ELF-1 (cell line): Measurements from ENCODE around the gene KIAA0753.
A peak's percentile ranks its signal among the peaks of the same experiment; 100 is the strongest.

ENCODE experiments used
- DNase-seq: peaks from one replicate; pipeline ENCODE4 v3.0.0-alpha.2; 2016; ENCODE audit warnings: low read depth, low spot score

The KIAA0753 gene

GRCh38 chr17:6570731-6571451 lies 69.6 kb downstream of the KIAA0753 start:
- peak; percentile 60 for DNase-seq

- no peak for DNase-seq
Measured at GRCh38 chr17:6569370-6570285, 70.9 kb downstream of the KIAA0753 start.

- DNase-seq = no peak
Measured at GRCh38 chr17:6568184-6568758, 72.2 kb downstream of the KIAA0753 start.

DNA sequence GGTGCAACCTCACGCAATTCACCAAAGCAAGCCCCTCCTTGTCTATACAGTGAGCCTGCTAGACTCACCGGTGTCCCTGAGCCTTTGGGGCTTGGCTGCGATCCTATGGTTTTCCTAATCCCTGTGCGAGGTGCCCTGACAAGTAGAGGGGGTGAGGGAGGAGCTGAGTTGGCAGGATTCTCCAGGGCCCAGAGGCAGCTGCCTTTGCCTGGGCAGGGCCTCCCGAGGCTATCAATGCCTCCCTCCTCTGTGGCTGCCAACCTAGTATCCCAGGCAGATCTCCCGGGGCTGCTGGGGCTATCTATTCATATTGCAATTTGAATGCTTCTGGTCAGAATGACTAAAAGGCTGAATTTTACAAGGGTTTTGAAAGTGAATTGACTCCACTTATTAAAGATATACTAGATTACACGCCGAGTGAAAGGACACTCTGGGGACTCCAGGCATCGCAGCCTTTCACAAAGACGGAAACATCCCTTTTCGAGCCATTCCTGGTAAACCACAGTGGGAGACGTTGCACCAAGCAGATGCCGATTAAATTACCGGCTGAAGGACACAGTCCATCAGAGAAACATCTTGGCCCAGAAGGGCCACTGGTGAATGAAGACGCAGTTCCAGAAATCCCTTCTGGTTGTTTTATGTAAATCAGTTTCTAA lies 72.9 kb downstream of the KIAA0753 start:
- DNase-seq = peak; percentile 62

DNA sequence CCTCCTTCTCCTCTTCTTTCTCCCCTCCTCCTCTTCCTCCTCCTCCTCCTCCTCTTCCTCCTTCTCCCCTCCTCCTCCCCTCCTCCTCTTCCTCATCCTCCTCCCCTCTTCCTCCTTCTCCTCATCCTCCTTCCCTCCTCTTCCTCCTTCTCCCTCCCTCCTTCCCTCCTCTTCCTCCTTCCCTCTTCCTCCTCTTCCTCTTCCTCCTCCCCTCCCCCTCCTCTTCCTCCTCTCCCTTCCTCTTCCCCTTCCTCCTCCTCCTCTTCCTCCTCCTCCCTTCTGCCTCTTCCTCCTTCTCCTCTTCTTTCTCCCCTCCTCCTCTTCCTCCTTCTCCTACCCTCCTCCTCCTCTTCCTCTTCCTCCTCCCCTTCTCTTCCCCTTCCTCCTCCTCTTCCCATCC lies 79.1 kb downstream of the KIAA0753 start:
- DNase-seq = no peak

- no peak for DNase-seq
Measured at GRCh38 chr17:6560496-6560895, 80.0 kb downstream of the KIAA0753 start.

DNA sequence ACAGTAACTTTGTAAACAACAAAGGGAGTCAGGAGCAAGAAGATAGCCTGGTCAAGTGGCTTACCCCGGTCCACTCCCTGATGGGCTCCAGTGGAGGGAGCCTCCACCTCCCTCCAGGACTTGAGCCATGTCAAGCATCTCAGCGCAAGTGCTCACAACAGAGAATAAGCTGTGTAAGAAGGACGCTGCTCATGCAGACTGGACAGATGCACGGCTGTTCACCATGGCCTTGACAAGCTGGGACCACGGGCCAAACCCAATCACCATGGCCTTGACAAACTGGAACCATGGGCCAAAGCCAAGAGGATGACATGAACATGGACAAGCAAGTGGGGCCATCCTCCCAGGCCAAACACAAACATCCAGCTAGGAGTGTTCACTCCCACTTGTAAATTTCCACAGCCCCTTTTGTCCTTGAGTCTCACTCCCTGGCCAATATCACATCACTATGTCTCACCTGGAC lies 80.7 kb downstream of the KIAA0753 start:
- no peak for DNase-seq

- DNase-seq = no peak
Measured at GRCh38 chr17:6558932-6559752, 81.4 kb downstream of the KIAA0753 start.

DNA sequence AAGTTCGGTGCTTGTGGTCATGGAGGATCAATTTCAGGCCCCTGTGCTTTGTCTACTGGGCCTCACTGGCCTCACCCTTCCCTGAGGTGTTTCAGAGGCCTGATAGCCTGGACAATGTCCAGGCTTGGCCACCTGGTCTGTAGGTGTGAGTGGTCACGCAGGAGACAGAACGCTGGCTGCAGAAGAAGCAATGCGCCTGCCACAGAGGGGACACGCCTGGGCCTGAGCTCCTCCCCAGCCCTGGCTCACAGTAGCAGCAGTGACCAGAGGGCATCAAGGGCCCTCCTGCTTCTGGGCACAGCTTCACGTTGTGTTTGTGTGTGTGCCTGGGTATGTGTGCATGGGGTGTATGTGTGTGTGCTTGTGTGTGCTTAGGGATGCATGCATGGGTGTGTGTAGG lies 82.2 kb downstream of the KIAA0753 start:
- peak; percentile 13 for DNase-seq

DNA sequence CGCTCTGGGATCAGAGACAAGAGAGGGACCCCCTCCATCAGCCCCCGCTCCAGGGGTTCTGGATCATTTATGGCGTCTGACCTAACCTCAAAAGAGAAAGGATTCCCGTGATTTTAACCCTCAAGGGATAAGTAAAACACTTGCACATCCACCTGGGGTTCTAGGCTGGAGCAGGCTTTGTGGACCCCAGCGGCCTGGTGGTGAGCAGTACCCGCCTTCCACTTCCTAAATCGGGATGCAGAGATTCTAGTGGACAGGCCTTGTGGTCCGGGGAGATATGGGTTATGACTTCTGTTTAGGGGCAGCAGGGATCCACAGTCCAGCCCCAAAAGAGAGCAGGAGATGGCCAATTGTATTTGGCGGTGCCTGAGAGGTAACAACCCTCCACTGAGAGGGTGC lies 83.5 kb downstream of the KIAA0753 start:
- DNase-seq = no peak

DNA sequence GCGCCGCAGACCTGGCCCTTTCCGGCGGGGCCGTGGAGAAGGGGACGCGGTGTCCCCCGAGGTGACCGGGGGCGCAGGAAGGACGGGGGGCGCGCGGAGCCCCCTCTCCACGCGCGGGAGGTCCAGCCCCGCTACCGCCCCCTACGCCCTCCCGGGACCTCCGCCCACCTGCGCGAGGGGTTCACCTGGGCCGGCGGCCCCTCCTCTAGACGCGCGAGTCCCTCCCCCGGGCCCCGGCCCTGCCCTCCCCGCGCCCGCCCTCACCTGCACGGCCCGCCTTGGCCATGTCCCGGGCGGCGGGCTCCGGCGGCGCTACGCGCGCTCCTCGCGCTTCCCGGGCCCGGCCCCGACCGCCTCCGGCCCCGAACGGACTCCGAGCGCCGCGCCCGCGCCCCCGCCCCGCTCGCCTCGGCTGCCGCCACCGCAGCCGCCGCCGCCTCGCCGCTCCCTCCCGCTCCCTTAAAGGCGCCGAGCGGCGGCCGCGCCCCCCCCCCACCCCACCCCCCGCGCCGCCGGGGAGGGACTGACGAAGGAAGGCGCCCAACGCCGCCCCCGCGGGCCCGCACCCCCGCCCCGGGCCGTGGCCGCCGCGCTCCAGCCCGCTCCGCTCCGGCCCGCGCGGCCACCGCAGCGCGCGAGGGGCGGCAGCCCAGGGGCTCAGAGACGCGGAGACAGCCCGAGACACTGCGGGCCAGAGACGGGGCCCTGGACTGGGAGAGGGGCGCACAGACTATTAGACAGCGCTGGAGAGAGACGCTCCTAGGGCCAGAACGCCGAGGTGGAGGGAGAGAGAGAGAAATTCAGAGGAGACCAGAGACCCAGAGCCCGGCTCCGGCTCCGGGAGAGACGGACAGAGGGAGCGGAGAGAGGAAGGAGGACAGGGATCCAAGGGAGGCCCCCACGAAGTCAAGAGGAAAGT lies 84.1 kb downstream of the KIAA0753 start, which contains the start of gene PITPNM3:
PITPNM3 (minus strand) TSS at position 435 of the 919 bp plus-strand sequence; CDS start at position 286, 149 bp downstream.
- DNase-seq = peak; percentile 33

- peak; percentile 44 for DNase-seq
Measured at GRCh38 chr17:6555331-6556120, 85.0 kb downstream of the KIAA0753 start.

DNA sequence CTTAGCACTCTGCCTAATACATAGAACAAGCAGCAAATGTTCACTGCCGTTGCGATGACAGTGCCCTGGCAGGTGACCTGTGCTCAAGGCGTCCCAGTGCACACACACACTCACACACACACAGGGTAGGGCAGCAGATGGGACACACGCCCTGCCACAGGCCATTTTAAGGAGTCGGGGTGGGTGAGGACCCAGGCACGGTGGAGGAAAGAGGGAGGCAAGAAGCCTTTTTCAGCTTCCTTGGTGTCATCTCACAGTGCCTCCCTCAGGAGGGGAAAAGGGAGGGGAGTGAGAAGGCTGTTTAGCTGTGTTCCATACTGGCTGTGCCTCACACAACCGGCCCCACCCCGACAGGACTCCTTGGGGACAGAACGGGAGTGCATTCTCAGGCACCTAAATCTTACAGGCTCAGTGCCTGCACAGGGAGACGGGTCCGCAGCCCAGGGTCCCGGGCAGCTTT lies 85.6 kb downstream of the KIAA0753 start:
- no peak for DNase-seq

- DNase-seq = peak; percentile 35
Measured at GRCh38 chr17:6554342-6554741, 86.2 kb downstream of the KIAA0753 start.

DNA sequence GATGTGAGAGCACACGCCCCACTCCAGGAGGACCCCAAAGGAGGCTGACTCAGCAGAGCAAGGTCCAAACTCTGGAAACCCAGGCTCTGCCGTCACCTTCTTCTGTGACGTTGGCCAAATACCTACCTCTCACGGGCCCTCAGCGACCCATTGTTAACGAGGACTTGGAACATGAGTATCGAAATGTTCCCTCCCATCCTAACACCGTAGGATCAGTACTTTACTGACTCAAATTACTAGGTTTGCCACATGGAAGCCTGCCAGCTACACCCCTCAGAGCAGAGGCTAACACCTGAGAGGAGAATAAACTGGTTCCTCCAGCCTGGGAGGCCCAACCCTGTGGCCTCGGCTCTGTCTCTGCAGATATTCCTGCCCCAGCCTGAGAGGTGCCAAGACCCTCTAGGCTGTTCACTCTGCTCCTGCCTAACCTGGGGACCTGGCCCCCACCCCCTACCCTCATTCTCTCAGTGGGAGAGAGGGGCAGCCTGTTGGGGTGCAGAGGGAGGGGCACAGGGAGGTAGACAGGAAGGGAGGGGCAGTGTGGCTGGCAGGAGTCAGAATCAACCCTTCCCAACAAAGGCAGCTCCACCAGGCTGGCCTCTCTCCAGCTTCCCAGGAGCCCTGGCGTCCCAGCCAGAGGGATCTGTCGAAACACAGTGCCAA lies 88.5 kb downstream of the KIAA0753 start:
- peak; percentile 58 for DNase-seq

- no peak for DNase-seq
Measured at GRCh38 chr17:6551356-6551755, 89.2 kb downstream of the KIAA0753 start.

GRCh38 chr17:6549384-6550036 lies 91.0 kb downstream of the KIAA0753 start:
- DNase-seq = no peak
